ENCODE results near the gene KCP.

The KCP gene

DNA sequence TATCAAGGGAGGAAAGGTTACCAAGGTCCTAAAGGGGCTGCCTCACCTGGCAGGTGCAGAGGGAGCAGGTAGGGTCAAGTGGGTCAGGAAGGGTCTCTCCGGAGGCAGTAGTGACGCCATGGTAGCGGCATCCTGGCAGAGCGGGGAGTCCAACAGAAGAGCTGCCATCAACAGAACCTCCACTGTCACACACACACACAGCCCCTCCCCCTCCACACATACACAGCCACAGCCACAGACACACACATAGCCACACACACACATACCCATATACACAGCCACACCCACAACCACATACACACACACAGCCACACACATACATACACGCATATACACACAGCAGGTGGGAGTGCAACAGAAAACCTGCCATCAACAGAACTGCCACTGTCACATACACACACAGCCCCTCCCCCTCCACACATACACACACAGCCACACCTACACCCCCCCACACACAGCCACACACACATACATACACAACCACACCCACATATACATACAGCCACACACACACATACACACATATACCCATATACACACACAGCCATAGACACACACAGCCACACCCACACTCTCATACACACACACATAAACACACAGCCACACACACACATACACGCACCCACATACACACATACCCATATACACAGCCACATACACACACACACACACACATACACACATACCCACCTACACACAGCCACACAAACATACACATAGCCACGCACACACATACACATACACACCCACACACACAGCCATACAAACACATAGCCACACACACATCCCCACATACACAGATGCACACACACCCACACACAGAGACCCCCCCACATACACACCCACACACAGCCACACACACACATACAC is 23.1 kb downstream of the KCP start:
- DNase-seq (ENCODE audit: low read depth), result no peak

- no peak for DNase-seq (ENCODE audit: low read depth)
Measured at GRCh38 chr7:128886391-128887168, 23.9 kb downstream of the KCP start.

GRCh38 chr7:128885370-128886187 is 24.9 kb downstream of the KCP start:
- no peak for DNase-seq (ENCODE audit: low read depth)

- DNase-seq (ENCODE audit: low read depth), result no peak
Measured at GRCh38 chr7:128884561-128885369, 25.7 kb downstream of the KCP start.

DNA sequence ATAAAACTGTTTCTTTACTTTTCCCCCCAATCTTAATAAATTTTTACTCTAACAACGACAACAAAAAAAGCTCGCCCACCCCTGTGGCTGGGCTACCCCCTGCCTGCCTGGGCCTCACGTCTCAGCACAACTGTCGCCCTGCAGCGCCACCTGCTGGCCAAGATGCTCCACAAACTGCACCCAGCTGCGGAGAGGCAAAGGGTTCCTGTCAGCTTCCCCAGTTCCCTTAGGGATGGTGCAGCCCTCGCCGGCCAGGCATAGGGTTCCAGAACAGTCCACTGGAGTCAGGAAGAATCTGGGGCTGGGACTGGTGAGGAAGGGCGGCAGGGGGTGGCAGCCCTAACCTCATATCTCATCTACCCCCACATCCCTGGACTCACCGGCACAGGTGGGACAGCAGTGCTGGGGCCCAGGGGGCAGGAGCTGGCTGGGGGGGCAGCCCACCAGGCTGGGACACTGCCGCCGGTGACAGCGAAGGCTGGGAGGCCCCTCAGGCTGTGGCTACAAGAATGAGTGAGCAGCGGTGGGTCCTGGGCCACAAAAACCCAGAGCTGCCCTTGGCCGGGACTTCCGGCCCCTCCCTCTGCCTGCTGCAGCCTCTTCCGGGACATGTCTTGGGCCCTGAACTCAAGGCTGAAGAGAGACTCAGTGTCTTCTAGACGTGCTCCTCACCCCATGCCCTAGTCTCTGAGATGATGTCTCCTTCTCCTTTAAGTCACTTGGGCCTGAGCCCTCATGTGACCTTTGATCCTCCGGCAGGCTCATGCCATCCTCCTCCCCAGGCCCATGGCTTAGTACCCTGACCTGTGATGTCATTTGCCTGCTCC is 26.7 kb downstream of the KCP start:
- peak; percentile 49 for DNase-seq (ENCODE audit: low read depth)

DNA sequence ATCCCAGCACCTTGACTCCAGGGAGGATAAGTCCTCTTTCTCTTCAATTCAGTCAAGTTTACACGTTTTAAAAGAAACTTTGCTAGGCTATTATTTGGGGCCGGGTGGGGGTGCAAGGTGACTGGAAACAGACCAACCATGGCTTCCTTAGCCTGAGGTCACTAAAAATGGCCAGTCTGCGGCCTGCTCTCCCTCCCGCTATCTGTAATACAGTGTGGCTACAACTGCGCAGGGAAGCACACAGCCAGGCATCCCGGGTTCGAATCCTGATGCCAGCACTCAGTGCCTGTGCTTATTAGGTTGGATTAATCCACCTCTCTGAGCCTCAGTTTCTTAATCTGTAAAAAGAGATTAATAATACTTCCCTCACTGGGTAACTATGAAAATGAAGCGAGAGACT is 28.4 kb downstream of the KCP start:
- no peak for DNase-seq (ENCODE audit: low read depth)

DNA sequence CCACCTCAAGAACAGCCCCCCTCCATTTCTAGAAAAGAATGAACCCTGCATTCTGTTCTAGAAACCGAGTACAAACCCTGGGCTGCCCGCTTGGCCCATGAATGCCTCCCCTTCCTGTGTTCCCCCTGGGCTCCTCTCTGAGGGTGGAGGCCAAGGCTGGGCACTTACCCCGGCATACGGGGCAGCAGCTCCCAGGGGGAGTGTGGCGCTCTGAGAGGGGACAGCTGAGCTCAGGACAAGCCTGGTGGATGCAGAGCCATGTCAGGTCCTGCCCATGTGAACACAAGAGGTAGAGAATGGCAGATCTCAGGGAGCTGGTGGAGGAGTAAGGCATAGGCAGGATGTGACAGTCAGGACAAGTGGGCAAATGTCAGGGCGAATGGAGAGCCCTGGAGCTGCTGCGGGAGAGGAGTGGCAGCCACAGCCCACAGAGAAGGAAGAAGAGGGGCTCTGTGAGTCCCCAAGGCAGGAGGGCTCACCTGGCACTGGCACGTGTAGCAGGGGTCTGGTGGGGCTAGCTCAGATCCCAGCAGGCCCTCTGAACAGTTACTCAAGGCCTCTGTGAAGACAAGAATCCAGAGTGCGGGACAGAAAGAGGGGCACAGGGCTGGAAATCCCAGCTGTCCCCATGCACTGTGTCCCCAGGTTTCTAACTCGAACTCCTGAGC is 28.9 kb downstream of the KCP start:
- DNase-seq (ENCODE audit: low read depth), result no peak

GRCh38 chr7:128880791-128881457 is 29.6 kb downstream of the KCP start:
- DNase-seq (ENCODE audit: low read depth), result no peak

DNA sequence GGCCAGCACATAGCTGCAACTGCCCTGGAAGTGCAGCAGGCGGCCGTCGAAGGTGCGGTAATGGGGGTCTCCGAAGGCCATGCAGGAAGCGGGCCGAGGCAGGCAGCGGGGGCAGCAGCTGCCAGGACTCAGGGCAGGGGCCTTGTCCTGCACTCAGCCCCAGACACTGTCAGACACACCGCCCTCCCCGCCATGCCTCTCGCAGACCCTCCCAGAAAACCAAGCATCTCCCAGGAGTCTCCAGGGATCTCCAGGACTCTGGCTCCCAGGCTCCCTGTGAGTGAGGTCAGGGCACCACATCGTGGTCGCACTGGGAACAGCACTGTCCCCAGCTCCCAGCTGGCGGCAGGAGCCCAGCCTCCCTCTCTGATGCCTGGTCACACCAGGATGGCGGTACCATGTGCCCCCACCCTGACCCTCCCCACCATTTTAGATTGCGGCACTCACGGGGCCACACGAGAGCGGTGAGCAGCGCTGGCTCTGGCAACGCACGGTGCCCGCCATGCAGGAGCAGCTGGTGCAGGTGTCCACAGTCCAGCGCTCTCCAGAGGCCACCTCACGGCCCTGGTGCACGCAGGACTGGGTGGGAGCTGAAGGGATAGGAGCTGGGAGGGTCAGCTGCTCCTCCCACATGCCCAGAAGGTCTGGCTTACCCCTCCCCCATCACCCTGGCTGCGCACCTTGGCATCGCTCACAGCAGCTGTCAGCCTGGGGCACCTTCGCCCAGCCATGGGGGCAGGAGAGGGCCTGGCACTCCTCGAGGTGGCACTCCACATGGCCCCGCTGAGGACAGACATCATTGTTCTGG is 30.4 kb downstream of the KCP start:
- DNase-seq (ENCODE audit: low read depth), result peak; percentile 39

DNA sequence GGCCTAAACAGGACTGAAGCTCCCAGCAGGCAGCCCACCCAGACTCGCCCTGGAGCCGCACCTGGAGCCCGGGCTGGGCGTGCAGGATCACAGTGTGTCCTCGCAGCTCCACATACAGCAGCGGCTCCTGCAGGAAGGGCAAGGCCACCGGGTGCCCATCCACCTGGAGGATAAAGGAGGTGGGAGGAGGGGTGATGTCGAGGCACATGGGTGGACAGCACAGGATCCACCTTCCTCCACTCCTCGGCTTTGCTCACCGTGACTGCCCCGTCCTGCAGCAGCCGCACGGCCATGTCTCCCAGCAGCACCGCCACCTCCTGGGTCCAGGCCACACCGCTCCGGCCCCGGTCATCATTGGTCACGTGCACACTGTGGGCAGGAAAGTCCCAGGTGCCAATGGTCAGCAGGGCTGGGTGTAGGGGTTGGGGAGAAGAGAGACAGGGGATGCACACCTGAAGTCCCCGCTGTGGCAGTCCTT is 31.0 kb downstream of the KCP start:
- DNase-seq (ENCODE audit: low read depth), result no peak

DNA sequence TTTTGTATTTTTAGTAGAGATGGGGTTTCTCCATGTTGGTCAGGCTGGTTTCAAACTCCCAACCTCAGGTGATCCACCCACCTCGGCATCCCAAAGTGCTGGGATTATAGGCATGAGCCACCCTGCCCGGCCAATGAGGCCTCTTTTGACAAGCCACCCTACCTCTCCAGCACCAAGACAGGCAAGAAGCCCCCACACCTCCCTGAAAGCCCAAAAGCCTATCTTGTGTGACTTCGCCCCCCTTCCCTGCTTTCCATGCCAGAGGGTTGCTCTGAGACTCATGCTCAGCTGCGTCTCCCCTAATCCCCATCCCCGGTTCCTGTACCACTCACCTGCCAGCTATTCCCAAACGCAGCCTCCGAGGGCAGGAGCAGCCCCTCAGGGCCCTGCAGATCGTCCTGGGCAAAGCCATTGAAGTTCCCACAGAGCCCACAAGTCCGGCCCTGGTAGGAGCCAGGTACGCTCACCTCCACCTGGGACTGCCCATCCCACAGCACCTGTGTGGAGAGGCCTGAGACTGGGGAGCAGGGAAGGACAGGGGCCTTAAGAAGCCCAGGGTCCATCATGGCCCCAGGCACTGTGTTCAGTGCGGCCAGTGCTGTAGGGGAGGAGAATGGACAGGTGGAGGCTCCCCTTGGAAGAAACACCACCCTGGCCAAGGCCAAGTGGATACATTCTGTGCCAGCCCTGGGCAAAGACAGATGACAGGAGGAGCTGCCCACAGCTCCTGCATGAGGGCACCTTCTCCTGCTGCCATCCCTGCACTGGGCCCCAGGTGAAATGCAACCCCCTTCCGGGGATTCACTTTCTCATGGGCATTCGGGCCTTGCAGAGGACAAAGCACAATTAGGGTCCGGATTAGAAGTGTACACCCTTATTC is 32.0 kb downstream of the KCP start:
- no peak for DNase-seq (ENCODE audit: low read depth)

GRCh38 chr7:128877756-128878120 is 32.8 kb downstream of the KCP start:
- DNase-seq (ENCODE audit: low read depth), result no peak

GRCh38 chr7:128876978-128877755 is 33.3 kb downstream of the KCP start:
- no peak for DNase-seq (ENCODE audit: low read depth)

- no peak for DNase-seq (ENCODE audit: low read depth)
Measured at GRCh38 chr7:128876586-128876977, 33.9 kb downstream of the KCP start.

- DNase-seq (ENCODE audit: low read depth), result no peak
Measured at GRCh38 chr7:128876127-128876526, 34.4 kb downstream of the KCP start.

DNA sequence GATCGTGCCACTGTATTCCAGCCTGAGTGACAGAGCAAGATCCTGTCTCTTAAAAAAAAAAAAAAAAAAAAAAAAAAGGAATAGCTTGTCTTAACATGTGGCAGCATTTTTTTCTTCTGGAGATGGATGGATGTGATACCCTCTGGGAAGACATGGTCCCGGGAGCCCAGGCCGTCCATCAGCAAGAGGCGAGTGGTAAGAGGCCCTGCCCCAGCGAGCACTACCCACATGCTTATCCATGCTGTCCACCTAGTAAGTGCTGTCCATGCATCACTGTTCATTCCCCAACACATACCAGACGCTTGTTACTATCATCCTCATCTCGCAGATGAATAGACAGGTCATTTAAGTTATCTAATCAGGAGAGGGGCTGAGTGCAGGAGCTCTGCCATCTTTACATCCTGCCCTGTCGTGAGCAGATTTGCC is 35.0 kb downstream of the KCP start:
- no peak for DNase-seq (ENCODE audit: low read depth)

All from amniotic epithelial cell (primary cell).